Measurements from ENCODE around the gene TRPM7. TPM values are rescaled to one million over a fixed set of nuclear protein-coding genes. Genes with fewer than 3 reads are reported as not detected.

The TRPM7 gene
- total and polyA plus RNA-seq, 12 donors, result 6.7 to 42.4 (median 28.1) TPM

DNA sequence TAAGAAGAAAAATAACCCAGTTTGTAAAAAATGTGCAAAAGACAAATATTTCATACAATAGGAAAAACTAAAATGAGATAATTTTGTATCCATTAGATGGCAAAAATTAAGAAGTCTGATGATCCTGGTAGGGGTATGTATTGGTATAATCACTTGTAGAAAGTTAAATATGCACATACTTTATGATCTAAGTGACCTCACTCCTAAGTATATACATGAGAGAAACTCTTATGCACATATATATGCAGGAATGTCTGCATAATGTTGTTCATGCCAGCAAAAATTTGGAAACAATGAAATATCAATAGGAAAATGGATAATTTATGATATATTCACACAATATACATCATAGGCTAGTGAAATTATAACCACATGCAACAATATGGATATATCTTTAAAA lies 173.6 kb downstream of the TRPM7 start:
- ATAC-seq, result no peak
- Histone ChIP-seq H3K4me3 (no peak overlapping the region), H3K27me3 (no peaks in the 10 kb centered on the region), H3K27ac (no peak overlapping the region), H3K4me1 (no peaks in the 10 kb centered on the region), H3K36me3 (peaks cover 0 to 7% (median 0%) of the 10 kb centered on the region in 9 donors), H3K9me3 (peaks cover 0 to 12% (median 0%) of the 10 kb centered on the region in 11 donors)
- no peak for DNase-seq
- TF ChIP-seq, protein P1, sequence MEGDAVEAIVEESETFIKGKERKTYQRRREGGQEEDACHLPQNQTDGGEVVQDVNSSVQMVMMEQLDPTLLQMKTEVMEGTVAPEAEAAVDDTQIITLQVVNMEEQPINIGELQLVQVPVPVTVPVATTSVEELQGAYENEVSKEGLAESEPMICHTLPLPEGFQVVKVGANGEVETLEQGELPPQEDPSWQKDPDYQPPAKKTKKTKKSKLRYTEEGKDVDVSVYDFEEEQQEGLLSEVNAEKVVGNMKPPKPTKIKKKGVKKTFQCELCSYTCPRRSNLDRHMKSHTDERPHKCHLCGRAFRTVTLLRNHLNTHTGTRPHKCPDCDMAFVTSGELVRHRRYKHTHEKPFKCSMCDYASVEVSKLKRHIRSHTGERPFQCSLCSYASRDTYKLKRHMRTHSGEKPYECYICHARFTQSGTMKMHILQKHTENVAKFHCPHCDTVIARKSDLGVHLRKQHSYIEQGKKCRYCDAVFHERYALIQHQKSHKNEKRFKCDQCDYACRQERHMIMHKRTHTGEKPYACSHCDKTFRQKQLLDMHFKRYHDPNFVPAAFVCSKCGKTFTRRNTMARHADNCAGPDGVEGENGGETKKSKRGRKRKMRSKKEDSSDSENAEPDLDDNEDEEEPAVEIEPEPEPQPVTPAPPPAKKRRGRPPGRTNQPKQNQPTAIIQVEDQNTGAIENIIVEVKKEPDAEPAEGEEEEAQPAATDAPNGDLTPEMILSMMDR (IDR thresholded peaks at IDR 0.05), result no peak
- intact Hi-C loops (cut with DNase I), result no loop called here

Other genes with a start within 250 kb of the TRPM7 start
- 1 to 10 TPM in 1 of 10 donors, under 1 TPM in 6, not detected in 3; 0.23 to 1.2 (median 0.57) TPM for gene USP50, start 140.1 kb downstream of the TRPM7 start, total RNA-seq
- gene USP50, start 140.1 kb downstream of the TRPM7 start, polyA plus RNA-seq, result not detected
- 100 to 1,000 TPM in 4 of 10 donors, 10 to 100 TPM in 6; 68.1 to 152 (median 98.1) TPM for gene SPPL2A, start 78.9 kb upstream of the TRPM7 start, total RNA-seq
- gene SPPL2A, start 78.9 kb upstream of the TRPM7 start, polyA plus RNA-seq, result 10 to 100 TPM; 20.1 to 43.4 TPM
- gene AP4E1, start 221.9 kb upstream of the TRPM7 start, total RNA-seq, result 10 to 100 TPM in 3 of 10 donors, 1 to 10 TPM in 7; 6.5 to 11.1 (median 8.9) TPM
- gene AP4E1, start 221.9 kb upstream of the TRPM7 start, polyA plus RNA-seq, result 1 to 10 TPM; 2.0 to 3.4 TPM

All from heart right ventricle (tissue), 16 donors.